HG02588 (cell line): ENCODE measurements around the gene CDC20.
A peak's percentile ranks its signal among the peaks of the same experiment; 100 is the strongest.
"Not testable (repeated sequence)": the region's sequence is repeated elsewhere in the genome, so short reads cannot be mapped to it uniquely, and the experiment has no call there.

Source experiments
- ATAC-seq: cut with Tn5 transposase; IDR thresholded peaks from one replicate; pipeline ENCODE4 v1.9.1; 2021; ENCODE audit warnings: mild to moderate bottlenecking, moderate library complexity; ENCODE audit not compliant: unreplicated experiment

CDC20 gene

DNA sequence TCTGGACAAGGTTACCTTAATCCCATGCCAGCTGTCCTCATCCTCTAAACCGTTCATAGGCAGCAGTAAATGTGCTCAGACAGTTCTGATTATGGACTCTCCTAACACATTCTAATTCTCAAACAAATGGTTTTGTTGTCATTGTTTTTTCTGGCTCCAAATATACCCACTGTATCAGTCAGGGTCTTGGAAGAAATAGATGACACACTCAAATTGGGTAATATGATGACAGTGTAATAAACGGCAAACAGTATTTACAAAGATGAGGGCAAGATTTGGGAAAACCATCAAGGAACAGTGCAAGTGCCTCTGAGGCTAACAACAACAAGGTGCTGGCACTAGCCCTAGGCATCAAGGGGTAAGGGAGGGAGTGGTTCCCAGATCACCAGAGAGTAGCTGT is 4.3 kb upstream of the CDC20 start:
- ATAC-seq, result no peak

DNA sequence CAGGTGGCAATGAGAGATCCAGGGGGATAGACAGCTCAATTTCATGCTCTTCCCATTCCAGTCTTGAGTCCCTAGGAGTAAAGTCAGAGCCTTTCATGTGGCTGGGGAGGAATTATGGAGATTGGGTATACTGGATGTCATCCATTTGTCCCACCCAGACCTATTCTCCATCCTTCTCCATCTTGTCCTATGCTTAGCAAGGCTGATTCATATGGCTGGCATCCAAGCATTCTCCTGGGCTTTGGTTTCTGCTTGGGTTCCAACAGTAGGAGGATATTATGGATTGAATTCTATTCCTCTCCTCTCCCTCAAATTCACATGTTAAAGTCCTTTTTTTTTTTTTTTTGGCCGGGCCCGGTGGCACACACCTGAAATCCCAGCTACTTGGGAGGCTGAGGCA is 3.8 kb upstream of the CDC20 start:
- no peak for ATAC-seq

DNA sequence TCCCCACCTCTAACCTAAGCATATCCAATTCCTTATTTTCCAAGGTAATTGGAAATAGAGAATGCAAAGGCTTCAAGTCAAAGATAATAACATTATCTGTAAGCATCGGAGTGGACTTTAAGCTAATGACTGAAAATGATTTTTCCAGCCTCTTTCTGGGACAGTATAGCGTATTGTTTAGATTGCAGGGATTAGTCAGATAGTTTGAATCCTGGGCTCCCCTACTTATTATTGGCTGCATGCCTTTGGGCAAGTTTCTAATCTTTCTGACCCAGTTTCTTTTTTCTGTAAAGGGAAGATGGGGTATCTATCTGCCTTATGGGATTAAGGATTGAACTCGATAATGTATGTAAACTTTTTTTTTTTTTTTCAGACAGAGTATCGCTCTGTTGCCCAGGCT is 1.5 kb upstream of the CDC20 start:
- ATAC-seq, result no peak

DNA sequence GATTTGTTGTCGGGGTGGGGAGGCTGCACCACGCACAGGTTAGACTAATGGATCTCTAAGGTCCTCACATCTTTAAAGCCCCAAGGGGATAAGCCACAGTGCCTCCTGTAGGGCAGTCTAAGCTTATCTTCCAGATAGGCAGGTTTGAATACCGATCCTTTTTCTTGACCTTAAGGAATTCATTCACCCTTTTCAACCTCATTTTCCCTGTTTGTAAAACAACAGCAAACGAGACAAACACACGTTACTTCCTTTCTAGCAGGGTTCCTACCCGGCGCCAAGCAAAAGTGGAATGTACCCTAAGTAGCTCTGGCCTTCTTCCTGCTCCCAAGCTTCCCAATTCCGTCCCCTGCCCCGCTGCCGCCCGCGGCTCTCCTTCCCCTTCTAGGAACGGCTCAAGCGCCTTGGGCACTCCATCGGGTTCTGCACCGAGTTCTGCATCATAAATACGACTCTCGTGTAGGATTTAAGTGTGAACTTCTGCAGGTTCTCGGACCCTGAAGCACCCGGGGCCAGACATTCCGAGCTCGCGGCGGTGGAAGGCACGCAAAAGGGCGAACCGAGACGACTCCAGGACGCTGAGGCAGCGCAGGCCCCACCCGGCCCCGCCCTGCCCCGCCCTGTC is 548 bp upstream of the CDC20 start:
- ATAC-seq, result peak; percentile 16

DNA sequence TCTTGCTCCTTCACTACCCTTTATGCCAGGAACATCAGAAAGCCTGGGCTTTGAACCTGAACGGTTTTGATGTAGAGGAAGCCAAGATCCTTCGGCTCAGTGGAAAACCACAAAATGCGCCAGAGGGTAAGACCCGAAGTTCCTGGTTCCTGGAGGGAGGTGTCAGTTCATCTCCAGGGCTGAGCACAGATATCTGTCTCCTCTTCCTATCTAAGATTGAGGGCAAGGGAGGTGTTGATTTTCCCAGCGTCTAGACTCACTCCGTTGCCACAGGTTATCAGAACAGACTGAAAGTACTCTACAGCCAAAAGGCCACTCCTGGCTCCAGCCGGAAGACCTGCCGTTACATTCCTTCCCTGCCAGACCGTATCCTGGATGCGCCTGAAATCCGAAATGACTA is 915 bp downstream of the CDC20 start:
- no peak for ATAC-seq

DNA sequence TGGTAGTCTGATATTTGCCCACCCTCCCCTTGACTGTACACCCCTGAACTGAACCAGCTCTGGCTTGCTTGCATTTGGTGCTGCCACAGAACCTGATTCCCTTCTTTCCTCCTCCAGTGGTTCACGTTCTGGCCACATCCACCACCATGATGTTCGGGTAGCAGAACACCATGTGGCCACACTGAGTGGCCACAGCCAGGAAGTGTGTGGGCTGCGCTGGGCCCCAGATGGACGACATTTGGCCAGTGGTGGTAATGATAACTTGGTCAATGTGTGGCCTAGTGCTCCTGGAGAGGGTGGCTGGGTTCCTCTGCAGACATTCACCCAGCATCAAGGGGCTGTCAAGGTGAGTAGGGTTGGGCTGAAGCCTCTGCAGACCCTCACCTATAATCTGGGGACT is 1.8 kb downstream of the CDC20 start:
- no peak for ATAC-seq

DNA sequence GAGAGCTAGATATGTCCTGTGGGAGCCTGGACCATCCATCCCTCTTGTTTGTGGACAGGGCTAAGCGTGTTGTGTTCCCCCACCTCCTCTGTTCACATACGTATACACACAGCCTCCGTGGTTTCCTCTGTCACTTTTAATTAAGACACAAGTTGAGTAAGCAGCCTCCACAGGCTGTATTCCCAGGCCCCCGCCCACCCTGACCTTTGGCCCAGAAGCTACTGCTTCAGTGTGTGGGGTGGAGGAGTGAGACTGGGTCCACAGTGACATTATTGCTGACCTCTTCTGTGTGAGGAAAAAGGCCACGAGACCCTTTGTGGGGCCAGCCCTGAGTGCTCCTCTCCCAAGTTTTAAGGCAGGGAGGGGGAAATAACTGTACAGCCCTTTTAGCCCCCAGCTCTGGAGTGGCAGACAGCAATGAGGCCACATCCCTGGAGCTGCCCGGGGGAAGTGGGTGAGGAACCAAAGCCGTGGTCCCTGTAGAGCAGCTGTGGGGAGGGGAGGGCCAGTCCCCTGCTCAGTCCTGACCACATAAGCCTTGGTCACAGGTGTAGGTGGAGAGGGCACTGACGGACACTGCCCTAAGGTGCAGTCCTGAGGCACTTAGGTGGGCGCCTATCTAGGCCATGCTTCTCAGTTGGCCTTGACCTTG is 4.6 kb downstream of the CDC20 start:
- no peak for ATAC-seq

DNA sequence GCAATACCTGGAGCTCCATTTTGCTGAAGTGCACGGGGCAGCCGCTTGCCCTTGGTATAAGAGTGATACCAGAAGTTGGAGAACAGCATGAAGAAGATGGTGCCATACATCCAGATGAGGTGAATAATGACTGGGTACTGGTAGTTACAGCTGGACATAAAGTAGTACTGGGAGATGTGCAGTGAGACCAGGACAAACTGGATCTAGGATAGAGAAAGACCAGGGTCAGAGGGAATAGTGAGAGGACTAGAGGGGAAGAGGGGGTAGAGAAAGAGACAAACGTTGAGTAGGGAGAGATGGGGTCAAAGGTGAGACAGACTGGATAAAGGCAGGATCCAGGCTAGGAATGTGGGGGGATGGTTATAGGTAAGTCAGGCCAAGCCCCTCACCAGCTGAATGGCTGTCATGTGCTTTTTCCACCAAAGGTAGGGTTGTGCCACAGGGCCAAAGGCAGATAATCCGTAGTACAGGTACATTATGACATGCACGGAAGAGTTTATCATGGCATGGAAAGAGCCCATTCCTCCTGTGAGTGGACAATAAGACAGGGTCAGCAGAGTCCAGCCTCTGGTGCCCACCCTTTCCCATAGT is 5.2 kb downstream of the CDC20 start:
- no peak for ATAC-seq

DNA sequence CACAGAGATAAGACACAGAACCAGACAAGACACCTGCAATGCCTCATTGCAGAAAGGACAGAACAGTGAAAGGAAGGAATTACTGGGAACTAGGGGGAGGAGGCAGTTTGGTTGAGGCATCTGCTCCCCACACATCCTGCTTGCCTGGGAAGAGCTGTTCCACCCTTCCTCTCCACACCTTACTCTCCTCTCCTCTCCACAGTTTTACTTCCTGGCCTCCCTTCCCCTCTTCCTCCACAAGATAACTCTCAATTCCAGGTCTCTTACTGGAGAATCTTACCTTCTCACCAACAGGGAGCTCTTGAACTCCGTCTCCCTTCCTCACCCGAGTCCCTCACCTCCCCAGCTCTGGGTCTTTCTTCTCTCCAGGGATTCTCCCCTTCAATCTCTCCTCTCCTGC is 6.9 kb downstream of the CDC20 start:
- no peak for ATAC-seq

DNA sequence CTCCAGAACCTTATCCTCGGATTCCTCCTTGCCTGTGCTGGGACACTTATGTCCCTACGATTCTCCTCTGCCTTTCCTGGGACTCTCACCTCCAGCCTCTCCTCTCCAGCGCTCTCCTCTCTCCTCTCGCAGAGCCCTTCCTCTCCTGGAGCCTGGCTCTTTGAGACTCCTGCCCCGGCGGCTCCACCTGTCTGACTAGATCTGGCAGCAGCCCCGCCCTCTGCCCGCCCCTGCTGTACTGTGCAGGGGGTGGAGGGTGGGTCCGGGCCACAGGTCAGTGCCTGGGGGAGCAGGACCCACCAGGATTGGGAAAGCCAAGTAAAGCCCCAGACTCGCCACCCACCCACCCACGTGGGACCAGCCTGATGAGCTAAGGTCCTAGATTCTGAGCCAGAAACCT is 7.4 kb downstream of the CDC20 start:
- ATAC-seq, result no peak

DNA sequence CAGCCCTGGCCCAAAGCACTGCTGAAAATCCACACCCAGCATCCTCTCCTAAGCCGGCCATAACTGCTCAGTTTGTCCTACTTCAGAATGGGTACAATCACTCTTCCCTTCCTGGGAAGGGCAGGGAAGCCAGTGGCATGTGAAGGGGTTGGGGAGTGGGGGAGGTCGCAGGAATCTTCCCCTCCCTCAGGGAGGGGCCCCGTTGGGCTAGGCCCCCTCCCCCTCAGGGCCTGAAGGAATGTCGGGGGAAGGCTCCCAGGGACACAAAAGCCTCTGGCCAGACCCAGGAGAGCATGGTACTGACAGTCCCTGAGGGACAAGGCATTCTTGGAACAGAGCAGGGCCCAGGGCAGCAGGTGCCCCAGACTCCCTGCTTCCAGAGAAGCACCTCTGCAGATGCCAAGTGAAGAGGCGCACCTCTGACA is 7.8 kb downstream of the CDC20 start:
- no peak for ATAC-seq

DNA sequence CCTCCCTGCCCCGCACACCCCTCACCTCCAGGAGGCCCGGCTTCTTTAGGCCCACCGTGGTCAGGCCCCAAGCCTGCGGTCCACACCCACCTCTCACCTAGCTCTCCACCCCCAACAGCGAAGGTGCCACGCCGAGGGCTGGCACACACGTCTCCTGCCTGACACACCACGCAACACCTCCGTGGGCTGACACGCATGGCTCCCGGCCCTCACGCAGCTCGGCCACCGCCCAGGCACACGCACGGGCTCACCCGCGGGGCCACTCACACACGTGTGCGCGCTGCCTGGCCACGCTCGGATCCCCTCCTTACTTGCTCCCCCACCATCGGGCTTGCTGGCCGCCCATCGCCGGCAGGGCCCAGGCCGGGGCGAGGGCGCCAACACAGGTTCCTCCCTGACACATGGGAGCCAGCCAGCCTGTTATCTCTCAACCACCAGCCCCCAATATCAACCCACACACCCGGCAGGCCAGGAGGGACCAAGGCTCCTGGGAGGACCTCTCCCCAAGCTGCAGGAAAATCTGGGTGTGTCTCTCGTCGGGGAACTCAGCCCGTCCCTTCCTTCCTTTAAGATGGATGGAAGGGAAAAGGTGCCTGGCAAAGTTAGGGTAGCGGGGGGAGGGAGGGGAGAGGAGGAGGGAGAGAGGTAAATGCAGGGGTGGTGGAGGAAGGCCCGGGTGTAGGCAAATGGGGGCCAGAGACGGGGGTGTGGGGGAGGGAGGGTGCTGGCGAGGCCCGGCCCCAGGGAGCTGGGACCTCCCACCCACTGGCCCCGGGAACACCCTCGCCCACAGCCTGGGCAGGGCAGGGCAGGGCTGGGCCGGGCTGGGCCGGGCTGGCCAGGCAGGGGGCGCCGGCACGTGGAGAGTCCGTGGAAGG is 8.5 kb downstream of the CDC20 start:
- peak; percentile 38 for ATAC-seq

DNA sequence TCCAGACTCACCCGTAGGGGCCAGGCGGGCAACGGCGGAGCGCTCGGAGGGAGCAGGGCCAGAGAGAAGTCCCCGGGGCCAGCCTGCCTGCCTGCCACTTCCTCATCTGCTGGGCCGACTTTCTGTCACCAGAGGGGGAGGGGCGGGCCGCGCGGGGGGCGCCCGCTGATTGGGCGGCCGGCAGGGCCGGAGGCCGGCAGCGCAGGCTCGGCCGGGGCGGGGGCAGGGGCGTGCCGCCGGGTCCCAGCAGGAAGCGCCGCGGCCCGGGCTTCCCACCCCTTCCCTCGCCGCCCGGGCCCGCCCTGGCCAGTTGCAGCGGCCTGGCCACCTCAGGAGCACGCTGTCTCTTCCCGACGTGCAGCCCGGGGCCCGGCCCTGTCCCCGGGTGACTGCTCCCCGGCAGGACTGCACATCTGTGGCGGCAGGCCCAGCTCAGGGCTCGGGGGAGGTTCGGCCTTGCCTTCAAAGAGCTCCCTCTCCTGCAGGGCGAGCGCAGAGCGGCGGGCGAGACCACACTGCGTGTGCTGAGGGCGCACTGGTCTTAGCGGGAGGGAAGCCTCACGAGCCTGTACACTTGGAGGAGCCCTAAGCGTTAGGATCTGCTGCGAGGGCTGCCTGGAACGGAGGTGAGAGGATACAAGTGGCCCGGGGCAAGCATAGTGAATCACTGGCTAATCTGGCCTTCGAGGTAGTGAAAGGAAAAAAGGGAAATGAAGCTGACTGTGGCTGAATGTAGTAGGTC is 9.3 kb downstream of the CDC20 start, which contains the start of gene ELOVL1:
Gene ELOVL1 (minus strand): TSS at position 108 of the 742 bp plus-strand sequence. CDS start 2,402 bp downstream, outside the sequence.
- peak; percentile 71 for ATAC-seq

DNA sequence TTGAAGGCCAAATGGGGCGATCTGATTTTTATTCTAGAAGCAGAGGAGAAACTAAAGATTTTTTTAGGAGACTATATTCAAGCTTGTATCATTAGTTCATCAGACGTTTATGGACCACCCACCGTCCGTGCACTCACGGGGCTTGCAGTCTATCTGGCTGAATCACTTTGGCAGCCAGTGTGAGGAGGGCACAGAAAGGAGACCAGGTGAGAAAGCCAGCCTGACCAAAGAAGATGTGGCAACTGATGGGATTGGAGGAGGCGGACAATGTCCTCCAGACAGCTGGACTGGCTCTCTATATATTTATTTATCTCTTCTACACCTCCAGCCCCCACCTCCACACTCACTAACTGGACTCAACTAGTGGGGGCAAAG is 9.9 kb downstream of the CDC20 start:
- no peak for ATAC-seq

DNA sequence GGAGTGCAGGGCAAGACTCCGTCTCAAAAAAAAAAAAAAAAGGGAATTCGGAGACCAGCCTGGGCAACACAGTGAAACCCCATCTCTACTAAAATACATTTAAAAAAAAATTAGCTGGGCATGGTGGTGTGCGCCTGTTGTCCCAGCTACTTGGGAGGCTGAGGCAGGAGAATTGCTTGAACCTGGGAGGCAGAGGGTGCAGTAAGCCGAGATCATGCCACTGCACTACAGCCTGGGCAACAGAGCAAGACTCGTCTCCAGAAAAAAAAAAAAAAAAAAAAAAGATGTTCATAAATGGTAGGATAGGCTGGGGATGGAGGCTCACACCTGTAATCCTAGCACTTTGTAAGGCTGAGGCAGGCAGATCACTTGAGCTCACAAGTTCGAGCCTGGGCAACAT is 11.0 kb downstream of the CDC20 start:
- not testable (repeated sequence) for ATAC-seq

DNA sequence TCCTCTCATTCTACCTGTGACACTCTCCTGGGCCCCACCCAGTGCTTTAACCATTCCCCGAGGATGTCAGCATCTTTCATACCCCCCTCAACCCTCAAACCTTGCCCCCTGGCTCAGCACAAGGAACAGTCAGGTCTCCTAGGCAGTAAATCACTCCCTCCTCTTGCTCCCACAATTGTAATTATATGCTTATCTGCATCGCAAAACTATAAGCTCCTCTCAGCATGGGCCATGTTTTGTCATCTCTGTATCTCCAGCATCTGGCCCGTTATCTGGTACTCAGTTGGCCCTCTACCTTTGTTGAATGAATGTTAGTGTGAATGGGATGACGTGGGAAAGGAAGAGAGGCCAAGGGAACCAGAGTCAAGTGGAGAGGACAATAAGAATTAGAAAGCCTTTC is 11.8 kb downstream of the CDC20 start:
- no peak for ATAC-seq

DNA sequence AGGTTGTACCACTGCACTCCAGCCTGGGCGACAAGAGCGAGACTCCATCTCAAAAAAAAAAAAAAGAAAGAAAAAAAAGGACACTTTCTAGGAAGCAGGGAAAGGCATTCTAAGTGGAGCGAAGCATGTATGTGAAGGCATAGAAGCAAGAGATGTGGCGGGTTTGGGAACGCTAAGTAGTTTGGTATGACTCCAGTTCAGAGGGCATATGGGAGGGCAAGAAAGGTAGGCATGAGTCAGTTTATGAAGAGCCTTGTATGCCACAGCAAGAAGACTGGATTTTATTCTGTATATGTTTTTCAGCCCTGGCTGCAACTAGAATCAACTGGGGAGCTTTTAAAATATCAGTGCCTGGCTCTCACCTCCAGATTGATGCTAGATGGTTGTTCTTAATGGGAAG is 13.4 kb downstream of the CDC20 start:
- ATAC-seq, result no peak

DNA sequence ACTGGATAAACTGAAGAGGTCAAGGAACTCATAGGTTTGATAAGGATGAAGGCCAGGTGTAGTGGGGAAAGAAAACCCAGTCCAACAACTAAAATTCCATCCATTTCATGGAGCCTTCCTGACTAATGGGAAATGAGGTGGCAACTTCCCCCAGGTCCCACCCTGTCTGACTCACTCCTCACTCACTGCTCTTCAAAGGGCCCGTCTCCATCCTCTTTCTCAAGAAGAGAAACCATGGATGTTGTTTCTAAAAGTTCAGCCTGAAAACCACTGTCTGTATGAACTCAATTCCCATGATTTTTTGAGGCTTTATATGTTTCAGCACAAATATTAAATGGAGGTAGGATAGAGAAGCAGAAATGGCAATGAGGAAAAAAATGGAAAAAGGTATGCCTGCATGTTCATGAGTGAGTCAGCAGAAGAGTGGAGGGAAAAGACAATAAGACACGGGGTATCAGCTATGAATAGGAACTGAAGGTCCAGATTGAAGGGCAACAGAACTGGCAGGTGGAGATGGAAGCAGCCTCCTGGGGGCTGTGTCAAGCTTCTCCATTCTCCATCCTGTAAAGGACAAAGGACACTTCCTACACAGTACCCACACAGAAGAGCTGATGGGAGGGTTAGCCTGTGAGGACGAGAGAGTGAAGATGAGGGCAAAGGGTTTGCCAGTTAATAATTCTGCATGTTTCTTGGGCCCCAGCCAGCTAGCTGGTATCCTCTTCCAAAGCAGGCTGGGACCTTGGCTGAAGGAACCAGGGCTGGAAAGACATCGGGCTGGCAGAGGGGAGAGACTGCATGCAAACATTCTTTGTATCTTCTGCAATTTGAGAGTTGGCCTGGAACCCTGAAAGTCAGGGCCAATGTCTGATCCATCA is 14.5 kb downstream of the CDC20 start:
- ATAC-seq, result no peak

DNA sequence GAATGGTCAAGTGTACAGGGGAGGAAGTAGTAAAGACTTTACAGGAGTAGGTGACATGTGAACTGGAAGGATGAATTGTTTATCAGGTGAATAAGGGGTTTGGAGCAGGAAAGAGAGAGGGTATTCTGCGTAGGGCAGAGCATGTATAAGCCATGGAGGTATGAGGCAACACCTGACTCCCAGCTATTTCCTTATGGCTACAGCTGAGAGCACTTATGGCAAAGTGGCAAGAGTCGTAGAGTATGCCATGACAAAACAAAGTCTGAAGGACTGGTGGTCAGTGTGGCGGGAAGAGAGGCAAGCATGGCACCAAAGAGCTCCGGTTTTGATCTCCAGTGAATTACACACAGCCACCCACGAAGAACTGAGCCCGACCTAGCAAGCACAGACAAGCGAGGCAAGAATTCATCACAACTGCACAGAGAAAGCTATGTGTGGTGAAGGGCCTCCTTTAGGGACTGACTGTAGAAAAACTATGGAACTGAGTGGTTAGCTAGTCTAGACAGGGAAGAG is 18.0 kb downstream of the CDC20 start:
- no peak for ATAC-seq

DNA sequence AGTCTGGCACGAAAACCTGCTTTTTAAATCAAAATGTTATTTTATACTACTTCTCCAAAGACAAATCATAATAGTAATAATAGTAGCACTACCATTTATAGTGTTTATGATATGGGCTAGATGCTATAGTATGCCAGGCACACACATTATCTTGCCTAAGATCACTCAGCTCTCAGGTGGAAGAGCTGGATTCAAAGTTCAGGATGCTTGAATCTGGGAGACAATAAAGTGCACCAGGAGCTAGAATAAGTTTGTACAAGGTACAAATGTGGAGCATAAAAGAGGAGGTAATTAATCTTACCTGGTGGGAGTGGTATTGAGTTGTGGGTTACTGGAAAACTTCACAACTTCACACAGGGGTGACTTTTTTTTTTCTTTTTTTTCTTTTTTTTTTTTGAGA is 19.1 kb downstream of the CDC20 start:
- ATAC-seq, result no peak
